Hippocampal formation (tissue), 2 donors: Measurements from ENCODE around the gene DPP8.
A peak's percentile ranks its signal among the peaks of the same experiment; 100 is the strongest.

Source experiments
- DNase-seq, 2 donors: peaks; one replicate each; lab custom pipeline; 2025; lab: John Stamatoyannopoulos, UW

The DPP8 gene

GRCh38 chr15:65423976-65424679 lies 93.4 kb downstream of the DPP8 start:
- DNase-seq = no peak

DNA sequence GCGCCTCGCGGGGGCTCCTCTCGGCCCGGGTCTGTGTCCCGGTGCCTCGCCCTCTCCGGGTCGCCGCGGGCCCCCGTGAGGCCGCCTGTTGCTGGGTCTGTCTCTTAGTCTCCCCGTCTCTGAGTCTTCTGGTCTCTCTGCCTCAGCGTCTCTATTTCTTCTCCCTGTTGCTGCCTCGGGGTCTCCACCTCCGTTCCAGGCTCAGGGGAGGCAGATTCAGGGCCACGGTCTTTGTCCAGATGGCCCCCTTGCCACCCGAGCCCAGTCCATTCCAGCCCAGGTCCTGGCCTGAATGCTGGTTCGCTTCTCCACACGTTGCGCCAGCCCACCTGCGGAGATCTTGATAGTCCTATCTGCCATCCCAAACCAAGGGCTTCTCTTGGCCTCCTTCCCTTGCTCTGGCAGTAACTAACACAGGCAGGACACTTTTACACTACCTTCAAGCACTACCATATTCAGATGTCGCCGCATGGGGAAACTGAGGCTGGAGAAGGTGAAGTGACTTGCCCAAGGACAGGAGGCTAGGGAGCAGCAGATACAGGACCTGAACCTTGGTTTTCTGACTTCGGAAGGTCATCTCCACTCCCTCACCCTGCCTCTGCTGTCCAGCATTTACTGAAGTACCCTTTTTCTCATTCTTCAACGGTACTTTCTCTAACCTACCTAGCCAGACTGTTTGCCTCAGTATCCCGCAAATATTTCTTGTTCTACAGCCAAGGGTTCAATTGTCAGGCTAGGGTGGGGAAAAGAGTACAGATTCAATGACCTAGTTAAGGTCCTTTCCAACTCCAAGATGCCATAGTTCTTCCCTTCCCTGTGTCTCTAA lies 94.1 kb downstream of the DPP8 start:
- no peak for DNase-seq

- peak in 1 of 2 donors; percentile 37 for DNase-seq
Observed at GRCh38 chr15:65421360-65422215, 95.9 kb downstream of the DPP8 start.

DNA sequence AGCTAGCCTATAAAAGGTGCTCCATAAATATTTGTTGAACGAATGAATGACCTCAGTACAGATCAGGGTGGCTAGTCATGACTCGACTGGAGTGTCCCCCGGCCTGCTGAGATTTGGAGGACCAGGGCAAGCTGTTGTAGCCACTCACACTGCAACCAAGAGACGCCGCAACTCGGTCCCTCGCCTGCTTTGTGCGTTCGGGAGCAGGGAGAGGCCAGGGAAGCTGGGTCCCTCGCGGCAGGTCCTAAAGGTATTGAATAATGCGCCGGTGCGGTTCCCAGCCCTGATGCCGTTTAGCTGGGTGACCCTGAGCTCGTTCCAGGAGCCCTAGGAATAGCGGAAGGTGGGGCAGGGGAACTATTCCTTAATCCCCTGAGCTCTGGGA lies 96.5 kb downstream of the DPP8 start:
- DNase-seq = no peak

GRCh38 chr15:65418596-65418995 lies 98.9 kb downstream of the DPP8 start:
- DNase-seq = no peak

GRCh38 chr15:65416845-65417416 lies 100.6 kb downstream of the DPP8 start:
- no peak for DNase-seq

GRCh38 chr15:65414841-65415621 lies 102.5 kb downstream of the DPP8 start:
- peak in 1 of 2 donors; percentile 29 for DNase-seq

GRCh38 chr15:65413760-65414144 lies 103.7 kb downstream of the DPP8 start:
- DNase-seq = no peak

GRCh38 chr15:65413051-65413759 lies 104.3 kb downstream of the DPP8 start:
- DNase-seq = no peak

- DNase-seq = no peak
Observed at GRCh38 chr15:65412556-65412955, 104.9 kb downstream of the DPP8 start.

- DNase-seq = no peak
Observed at GRCh38 chr15:65411465-65412071, 105.9 kb downstream of the DPP8 start.

- DNase-seq = no peak
Observed at GRCh38 chr15:65410972-65411371, 106.5 kb downstream of the DPP8 start.

DNA sequence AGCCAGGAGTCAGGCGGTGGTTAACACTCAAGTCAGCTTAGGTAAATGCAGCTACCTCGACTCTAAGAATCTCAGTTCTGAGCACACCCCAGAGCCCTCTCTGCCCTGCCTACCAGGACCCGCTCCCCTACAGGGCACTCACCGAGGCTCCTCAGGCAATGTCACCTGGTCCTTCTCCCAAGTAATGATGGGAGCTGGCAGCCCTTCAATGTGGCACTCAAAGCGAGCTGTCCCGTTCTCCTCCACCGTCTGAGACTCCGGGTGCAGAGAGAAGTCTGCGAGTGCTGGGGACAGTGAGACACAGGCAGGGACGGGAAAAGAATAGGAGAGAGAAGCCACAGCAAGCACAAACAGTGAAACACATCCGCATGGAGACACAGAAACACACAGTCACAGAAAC lies 107.5 kb downstream of the DPP8 start:
- no peak for DNase-seq

GRCh38 chr15:65409036-65409631 lies 108.4 kb downstream of the DPP8 start:
- no peak for DNase-seq

DNA sequence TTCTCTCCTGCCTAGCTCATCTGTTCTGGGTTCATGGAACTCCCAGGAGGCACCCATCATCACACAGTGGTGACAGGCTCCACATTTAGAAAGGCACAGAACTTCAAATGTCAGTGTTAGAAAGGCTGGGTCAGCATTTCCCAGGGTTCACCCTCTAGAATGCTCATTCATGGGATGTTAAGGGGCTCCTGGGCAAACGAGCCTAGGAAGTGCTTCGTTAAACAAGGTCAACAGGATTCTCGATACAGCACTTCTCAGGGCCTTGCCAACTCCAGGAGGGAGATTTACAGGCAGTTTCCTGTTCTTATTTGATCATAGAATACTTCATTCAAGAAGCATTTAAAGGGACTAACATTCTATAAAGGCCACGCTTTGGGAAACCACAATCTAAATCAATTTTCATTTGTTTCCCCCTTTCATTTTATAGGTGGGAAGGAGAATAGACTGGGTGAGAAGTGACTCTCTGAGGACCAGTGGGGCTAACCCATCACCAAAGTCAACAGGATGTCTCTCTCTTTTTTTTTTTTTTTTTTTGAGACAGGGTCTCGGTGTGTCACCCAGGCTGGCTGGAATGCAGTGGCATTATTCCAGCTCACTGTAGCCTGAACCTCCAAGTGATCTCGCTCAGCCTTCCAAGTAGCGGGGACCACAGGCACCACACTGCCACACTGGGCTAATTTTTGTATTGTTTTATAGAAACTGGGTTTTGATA lies 109.0 kb downstream of the DPP8 start:
- DNase-seq = no peak

DNA sequence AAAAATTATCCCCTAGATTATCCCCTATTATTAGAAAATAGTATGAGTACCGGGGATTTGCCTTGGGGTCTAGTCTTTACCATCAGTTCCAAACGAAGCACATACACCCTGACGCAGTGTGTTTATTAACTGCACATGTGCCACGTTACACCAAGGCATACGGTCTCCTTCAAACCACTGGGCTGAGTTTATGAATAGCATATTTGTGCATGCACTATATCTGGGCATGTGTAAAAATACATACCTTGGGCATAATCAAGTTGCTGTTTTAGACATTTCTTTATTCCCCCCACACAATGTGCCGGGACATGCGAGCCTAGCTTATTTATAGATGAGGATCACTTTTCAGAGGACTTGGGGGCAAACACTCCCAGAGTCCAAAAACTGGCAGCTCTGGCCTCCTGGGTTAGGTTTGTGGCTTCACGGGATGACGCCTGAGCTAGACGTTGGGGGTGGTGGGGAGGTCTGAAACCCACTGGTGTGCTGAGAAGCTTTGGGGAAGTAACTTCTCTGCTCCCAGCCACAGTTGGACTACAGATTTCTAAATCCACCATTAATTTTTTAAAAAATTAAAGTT lies 111.0 kb downstream of the DPP8 start:
- DNase-seq = no peak

DNA sequence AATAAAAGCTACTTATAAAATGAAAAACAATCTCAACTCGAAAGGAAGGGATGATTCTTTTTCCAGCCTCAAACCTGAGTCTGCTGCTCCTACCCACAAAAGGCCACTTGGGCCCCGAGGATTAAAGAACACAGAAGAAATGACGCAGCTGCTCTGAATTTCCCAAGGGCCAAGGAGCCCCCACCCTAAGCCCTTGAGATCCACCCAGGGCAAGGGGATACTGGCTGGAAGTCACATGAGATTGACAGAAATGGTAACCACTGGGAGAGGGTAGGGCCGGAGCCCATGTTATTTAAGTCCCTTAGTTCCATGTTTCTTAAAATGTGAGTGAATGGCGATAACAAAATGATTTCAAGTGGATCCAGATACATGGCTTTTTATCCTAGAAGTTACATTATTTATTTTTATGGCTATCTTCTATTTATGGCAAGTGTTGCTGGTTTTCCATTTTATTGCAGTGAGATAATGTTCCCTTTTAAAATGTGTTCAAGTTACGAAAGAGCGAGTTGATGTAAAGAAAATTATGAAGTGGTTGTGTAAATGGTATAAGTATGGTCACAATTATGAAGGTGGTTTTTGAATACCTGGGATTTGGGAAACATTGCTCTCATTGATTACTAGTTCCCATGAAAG lies 111.6 kb downstream of the DPP8 start:
- no peak for DNase-seq

DNA sequence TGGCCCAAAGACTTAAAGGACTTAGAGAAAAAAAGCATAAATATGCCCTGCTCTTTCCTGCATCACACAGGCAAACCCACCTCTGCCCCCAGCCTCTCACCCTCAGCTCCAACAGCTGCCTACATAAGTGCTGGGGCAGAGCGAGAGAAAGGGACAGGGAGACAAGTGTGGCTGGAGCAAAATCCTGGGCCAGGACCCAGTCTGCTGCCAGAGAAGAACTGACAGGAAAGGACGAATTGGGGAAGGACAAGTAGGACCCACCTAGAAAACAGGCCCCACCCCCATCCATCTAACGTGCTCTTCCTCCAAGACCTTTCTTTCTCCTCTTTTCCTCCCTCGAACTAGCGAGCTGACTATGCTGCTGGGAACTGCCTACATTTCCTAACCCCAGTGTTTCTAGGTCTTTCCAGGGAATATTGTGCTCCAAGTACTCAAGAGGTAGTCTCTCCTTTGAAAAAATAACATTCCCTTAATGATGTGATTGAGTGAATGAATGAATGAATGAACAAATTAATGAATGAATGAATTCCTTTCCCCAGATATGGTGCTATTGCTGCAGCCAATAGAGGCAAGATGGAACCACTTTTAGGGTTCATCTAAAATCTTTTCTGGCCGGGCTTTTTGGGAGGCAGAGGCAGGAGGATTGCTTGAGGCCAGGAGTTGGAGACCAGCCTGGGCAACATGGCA lies 113.2 kb downstream of the DPP8 start:
- DNase-seq = no peak
